Lower lobe of right lung (tissue), 2 donors: Measurements from ENCODE around the gene RECQL. TPM values are rescaled to one million over a fixed set of nuclear protein-coding genes. Genes with fewer than 3 reads are reported as not detected.

Experiments used
- ATAC-seq, 2 donors: fragments of 200-7000 bp; cut with Tn5 transposase; one replicate each; pipeline ENCODE4 v1.9.1; 2020 to 2022; ENCODE audit warnings: mild to moderate bottlenecking in 2 of 2, moderate library complexity in 2 of 2
- DNase-seq: peaks from one replicate; pipeline ENCODE4 v3.0.0-alpha.2; 2020
- H3K27ac ChIP-seq: fragments of 200-600 bp; one replicate; pipeline ENCODE4 v1.8.0; 2022
- H3K27me3 ChIP-seq: fragments of 200-600 bp; one replicate; pipeline ENCODE4 v1.8.0; 2022; ENCODE audit warnings: low read depth
- H3K36me3 ChIP-seq: fragments of 200-600 bp; one replicate; pipeline ENCODE4 v1.8.0; 2022; ENCODE audit warnings: mild to moderate bottlenecking
- H3K4me1 ChIP-seq: fragments of 200-600 bp; one replicate; pipeline ENCODE4 v1.8.0; 2022
- H3K4me3 ChIP-seq: fragments of 200-600 bp; one replicate; pipeline ENCODE4 v1.8.0; 2022; ENCODE audit warnings: mild to moderate bottlenecking
- H3K9me3 ChIP-seq: fragments of 200-600 bp; one replicate; pipeline ENCODE4 v1.8.0; 2022
- intact Hi-C: fragments of 100-400 bp; cut with DNase I; formaldehyde crosslinking; loops from one replicate; pipeline ENCODE4 v1.11.0; 2022
- total RNA-seq: library from RNA; stranded (reverse); fragmentation: NEBNext Ultra II Directional; extraction: Animal tissue kit (Norgen Biotek cat#: 25700); gene quantifications from one replicate; pipeline ENCODE4 v1.2.1, GENCODE V29; 2021
- TF ChIP-seq, protein P1 (sequence below): fragments of 200-600 bp; IDR thresholded peaks from one replicate; pipeline ENCODE4 v1.8.0; 2022; ENCODE audit warnings: antibody characterized with exemption, mild to moderate bottlenecking
- donor health status: DM: no; HTN: yes; CAD: no; lungs with severe emphysema.

The RECQL gene
- total RNA-seq, 1 donor from 2014 or later = 30.0 TPM

DNA sequence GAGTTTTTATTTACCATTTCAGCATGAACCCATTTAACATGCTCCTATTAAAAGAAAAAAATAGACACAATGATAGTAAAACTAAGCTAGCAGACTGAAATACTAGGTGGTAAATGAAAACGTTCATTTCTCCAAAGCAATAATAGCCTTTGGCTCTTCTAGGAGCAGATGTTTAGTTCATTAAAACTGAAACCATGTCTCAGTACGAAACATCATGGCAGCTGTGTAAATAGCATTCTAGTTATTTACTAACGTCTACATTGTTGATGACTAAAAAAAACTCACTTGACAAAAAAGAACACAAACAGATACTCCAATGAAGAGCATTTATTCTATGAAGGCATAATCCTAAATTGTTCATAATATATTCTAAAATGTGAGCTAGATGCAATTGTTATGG lies 17.9 kb downstream of the RECQL start:
- peaks cover 71% of the 10 kb centered on the region for H3K36me3 ChIP-seq
- no peaks in the 10 kb centered on the region for H3K9me3 ChIP-seq
- TF ChIP-seq, protein P1, sequence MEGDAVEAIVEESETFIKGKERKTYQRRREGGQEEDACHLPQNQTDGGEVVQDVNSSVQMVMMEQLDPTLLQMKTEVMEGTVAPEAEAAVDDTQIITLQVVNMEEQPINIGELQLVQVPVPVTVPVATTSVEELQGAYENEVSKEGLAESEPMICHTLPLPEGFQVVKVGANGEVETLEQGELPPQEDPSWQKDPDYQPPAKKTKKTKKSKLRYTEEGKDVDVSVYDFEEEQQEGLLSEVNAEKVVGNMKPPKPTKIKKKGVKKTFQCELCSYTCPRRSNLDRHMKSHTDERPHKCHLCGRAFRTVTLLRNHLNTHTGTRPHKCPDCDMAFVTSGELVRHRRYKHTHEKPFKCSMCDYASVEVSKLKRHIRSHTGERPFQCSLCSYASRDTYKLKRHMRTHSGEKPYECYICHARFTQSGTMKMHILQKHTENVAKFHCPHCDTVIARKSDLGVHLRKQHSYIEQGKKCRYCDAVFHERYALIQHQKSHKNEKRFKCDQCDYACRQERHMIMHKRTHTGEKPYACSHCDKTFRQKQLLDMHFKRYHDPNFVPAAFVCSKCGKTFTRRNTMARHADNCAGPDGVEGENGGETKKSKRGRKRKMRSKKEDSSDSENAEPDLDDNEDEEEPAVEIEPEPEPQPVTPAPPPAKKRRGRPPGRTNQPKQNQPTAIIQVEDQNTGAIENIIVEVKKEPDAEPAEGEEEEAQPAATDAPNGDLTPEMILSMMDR = no peak
- intact Hi-C loops = no loop called here
- no peaks in the 10 kb centered on the region for H3K27me3 ChIP-seq
- ATAC-seq (no peak), DNase-seq (no peak)
- no peaks in the 10 kb centered on the region for H3K4me1 ChIP-seq
- no peak overlapping the region for H3K27ac ChIP-seq
- no peak overlapping the region for H3K4me3 ChIP-seq

DNA sequence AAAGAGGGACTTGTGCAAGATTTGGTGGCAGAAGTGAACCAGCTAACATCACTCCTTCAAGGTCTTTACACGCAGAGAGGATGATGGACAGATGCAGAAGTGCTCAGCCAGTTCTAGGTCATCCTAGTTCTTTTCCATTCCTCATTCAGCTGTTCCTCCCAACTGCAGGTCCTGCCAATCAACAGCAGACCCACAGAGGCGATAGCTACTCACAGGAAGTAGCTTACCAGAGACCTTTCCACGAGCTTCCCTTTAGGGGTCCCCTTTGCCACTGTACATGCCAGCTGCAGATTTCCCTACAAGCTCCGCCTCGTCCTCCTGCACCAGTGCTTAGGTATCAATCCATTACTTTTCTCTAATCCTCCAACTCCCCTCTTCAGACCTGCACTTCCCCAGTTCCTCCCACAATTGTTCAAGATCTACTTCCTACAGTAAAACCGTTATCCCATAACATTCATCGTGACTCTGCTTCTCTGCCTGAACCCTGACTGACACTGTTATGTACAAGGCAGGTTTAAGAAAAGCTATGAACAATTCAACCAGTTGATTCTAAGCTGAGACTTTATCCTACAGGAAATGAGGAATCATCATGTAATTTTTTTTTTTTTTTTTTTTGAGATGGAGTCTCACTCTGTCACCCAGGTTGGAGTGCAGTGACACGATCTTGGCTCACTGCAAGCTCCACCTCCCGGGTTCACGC lies 22.5 kb downstream of the RECQL start:
- H3K36me3 ChIP-seq = peaks cover 94% of the 10 kb centered on the region
- TF ChIP-seq, protein P1 = no peak
- intact Hi-C loops = no loop called here
- H3K9me3 ChIP-seq = no peaks in the 10 kb centered on the region
- no peak for DNase-seq
- H3K27ac ChIP-seq = no peak overlapping the region
- no peaks in the 10 kb centered on the region for H3K4me1 ChIP-seq
- no peaks in the 10 kb centered on the region for H3K27me3 ChIP-seq
- ATAC-seq = no peak
- no peak overlapping the region for H3K4me3 ChIP-seq

DNA sequence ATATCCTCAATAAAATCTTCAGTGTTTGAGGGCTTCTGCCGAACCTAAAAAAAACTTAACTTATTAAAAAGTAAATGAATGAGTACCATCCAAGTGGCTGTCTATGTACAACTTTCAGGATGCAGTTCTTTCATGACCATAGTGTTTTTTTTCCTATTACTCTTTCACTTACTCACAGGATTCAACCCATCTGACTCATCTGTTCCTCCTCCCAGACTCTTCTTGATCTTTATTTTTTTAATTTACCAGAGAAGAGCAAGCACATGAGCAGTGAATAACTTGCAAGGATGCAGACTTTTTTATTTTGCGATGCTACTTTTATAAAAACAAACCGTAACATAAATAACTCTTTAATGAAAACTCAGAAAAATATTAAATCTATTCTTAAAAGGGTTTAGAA lies 24.5 kb downstream of the RECQL start:
- H3K36me3 ChIP-seq = peaks cover 96% of the 10 kb centered on the region
- TF ChIP-seq, protein P1 = no peak
- ATAC-seq (no peak), DNase-seq (no peak)
- no peak overlapping the region for H3K4me3 ChIP-seq
- H3K27ac ChIP-seq = no peak overlapping the region
- no peaks in the 10 kb centered on the region for H3K27me3 ChIP-seq
- intact Hi-C loops = no loop called here
- H3K4me1 ChIP-seq = no peaks in the 10 kb centered on the region
- H3K9me3 ChIP-seq = no peaks in the 10 kb centered on the region

DNA sequence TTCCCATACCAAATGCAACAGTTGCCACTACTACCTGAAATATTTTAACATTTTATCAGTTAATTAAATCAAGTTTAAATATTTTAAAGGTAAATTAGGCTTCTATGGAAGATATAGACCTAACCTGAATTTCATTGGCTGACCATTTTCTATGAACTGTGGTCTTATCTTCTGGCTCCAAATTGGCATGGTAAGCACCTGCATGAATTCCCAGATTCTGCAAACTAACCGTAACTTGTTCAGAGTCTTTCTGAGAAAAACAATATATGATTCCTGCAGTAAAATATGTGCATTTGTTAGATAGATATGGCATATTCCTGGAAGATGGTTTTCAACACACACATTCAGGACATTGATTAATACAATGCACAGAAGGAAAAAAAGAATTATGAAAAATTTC lies 25.9 kb downstream of the RECQL start:
- peaks cover 96% of the 10 kb centered on the region for H3K36me3 ChIP-seq
- no peaks in the 10 kb centered on the region for H3K27me3 ChIP-seq
- no peak for ATAC-seq
- no peak overlapping the region for H3K4me3 ChIP-seq
- intact Hi-C loops = no loop called here
- no peak overlapping the region for H3K27ac ChIP-seq
- H3K9me3 ChIP-seq = no peaks in the 10 kb centered on the region
- TF ChIP-seq, protein P1 = no peak
- no peaks in the 10 kb centered on the region for H3K4me1 ChIP-seq
- no peak for DNase-seq

DNA sequence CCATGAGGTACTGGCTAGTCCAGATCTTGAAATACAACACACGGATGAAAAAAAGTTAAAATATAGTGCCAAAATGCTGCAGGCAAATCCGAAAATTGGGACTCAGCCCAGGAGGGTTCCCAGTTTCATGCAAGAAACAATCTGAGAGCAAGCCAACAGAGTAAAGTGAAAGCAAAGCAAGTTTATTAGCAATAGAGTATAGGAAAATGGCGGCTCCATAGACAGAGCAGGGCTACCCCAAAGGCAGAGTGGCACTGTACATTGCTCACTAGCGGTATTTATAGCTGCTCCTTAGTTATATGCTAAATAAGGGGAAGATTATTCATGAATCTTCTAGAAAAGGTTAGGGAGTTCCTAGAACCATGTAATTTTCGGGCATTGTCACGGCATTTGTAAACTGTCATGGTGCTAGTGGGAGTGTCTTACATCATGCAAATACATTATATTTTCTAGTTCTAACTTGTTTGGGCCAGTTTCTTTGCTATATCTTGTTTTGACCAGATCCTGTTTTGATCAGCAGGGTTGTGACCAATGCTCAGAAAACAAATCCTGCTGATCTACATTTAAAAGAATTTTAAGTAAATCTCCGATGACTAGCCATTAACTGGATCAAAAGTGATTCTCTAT lies 29.1 kb downstream of the RECQL start:
- intact Hi-C loops = no loop called here
- Histone ChIP-seq H3K9me3 (no peaks in the 10 kb centered on the region), H3K4me1 (no peaks in the 10 kb centered on the region), H3K4me3 (no peak overlapping the region), H3K27ac (no peak overlapping the region), H3K27me3 (no peaks in the 10 kb centered on the region), H3K36me3 (peaks cover 96% of the 10 kb centered on the region)
- ATAC-seq (no peak), DNase-seq (no peak)
- TF ChIP-seq, protein P1 = no peak
